ENCODE data around the gene MRO. TPM values are rescaled to one million over a fixed set of nuclear protein-coding genes. Genes with fewer than 3 reads are reported as not detected.

MRO gene
- total and polyA plus RNA-seq, 8 donors: 0.13 to 2.0 (median 1.3) TPM; not detected in 3

GRCh38 chr18:50797142-50797541 lies 22.7 kb downstream of the MRO start:
- peak; percentile 55 to 77 for DNase-seq
- intact Hi-C loops (cut with DNase I; ENCODE audit: low total_unique reads): no loop called here
- H3K27me3 ChIP-seq: no peaks in the 10 kb centered on the region
- no peaks in the 10 kb centered on the region for H3K9me3 ChIP-seq
- H3K4me3 ChIP-seq: no peak overlapping the region
- no peak for TF ChIP-seq POLR2A (IDR thresholded peaks at IDR 0.05)
- peak in 1 of 3 donors; percentile 65 for TF ChIP-seq POLR2AphosphoS5 (IDR thresholded peaks at IDR 0.05)
- H3K4me1 ChIP-seq: peaks cover 0 to 24% (median 11%) of the 10 kb centered on the region in 4 donors
- 14 to 28% (median 22%) methylated on average over 7 of the region's 7 CpGs for WGBS, 5 donors
- peak overlapping the region; percentile 44 to 79 (median 64) for H3K27ac ChIP-seq
- H3K36me3 ChIP-seq: no peaks in the 10 kb centered on the region

GRCh38 chr18:50796495-50796894 lies 23.3 kb downstream of the MRO start:
- intact Hi-C loops (cut with DNase I; ENCODE audit: low total_unique reads): no loop called here
- peak in 1 of 2 donors; percentile 81 for DNase-seq
- Histone ChIP-seq H3K4me3 (no peak overlapping the region), H3K27me3 (no peaks in the 10 kb centered on the region), H3K36me3 (no peaks in the 10 kb centered on the region), H3K27ac (peak overlapping the region in 3 of 5 donors; percentile 63 to 70 (median 64)), H3K4me1 (peaks cover 0 to 24% (median 11%) of the 10 kb centered on the region in 4 donors), H3K9me3 (no peaks in the 10 kb centered on the region)
- WGBS, 5 donors: 35 to 50% (median 38%) methylated on average over 2 of the region's 2 CpGs
- no peak for TF ChIP-seq EP300 (IDR thresholded peaks at IDR 0.05)
- no peak for TF ChIP-seq POLR2A (IDR thresholded peaks at IDR 0.05)
- no peak for TF ChIP-seq CTCF (IDR thresholded peaks at IDR 0.05)
- no peak for TF ChIP-seq POLR2AphosphoS5 (IDR thresholded peaks at IDR 0.05)

- Histone ChIP-seq H3K4me3 (no peak overlapping the region), H3K36me3 (no peaks in the 10 kb centered on the region), H3K9me3 (no peaks in the 10 kb centered on the region), H3K27me3 (no peaks in the 10 kb centered on the region), H3K4me1 (peaks cover 0 to 24% (median 11%) of the 10 kb centered on the region in 4 donors), H3K27ac (peak overlapping the region in 2 of 5 donors; percentile 44 to 63)
- intact Hi-C loops (cut with DNase I; ENCODE audit: low total_unique reads): no loop called here
- TF ChIP-seq POLR2AphosphoS5 (IDR thresholded peaks at IDR 0.05) (no peak), CTCF (IDR thresholded peaks at IDR 0.05) (no peak)
- WGBS, 5 donors: 62 to 69% (median 66%) methylated on average over 10 of the region's 10 CpGs
- peak in 1 of 2 donors; percentile 63 for DNase-seq
These were observed 25.9 kb downstream of the MRO start for GRCh38 chr18:50793641-50794565.

GRCh38 chr18:50792885-50793284 lies 26.9 kb downstream of the MRO start:
- TF ChIP-seq POLR2AphosphoS5 (IDR thresholded peaks at IDR 0.05): no peak
- TF ChIP-seq POLR2A (IDR thresholded peaks at IDR 0.05): no peak
- no peak for TF ChIP-seq CTCF (IDR thresholded peaks at IDR 0.05)
- no peak for TF ChIP-seq EP300 (IDR thresholded peaks at IDR 0.05)
- no peak for DNase-seq
- H3K9me3 ChIP-seq: no peaks in the 10 kb centered on the region
- H3K27ac ChIP-seq: no peak overlapping the region
- H3K27me3 ChIP-seq: no peaks in the 10 kb centered on the region
- no peaks in the 10 kb centered on the region for H3K36me3 ChIP-seq
- peaks cover 0 to 24% (median 11%) of the 10 kb centered on the region in 4 donors for H3K4me1 ChIP-seq
- no peak overlapping the region for H3K4me3 ChIP-seq
- WGBS, 5 donors: 75 to 90% (median 88%) methylated on average over 5 of the region's 5 CpGs
- intact Hi-C loops (cut with DNase I; ENCODE audit: low total_unique reads): no loop called here
